ENCODE results near the gene CREBBP. TPM values are rescaled to one million over a fixed set of nuclear protein-coding genes. Genes with fewer than 3 reads are reported as not detected.

CREBBP gene
- total RNA-seq, 1 experiment from 2014 or later: 79.6 TPM

GRCh38 chr16:3822366-3823045 lies 58.0 kb downstream of the CREBBP start:
- intact Hi-C loops (cut with micrococcal nuclease; ENCODE audit: unreplicated experiment): no loop called here
- Histone ChIP-seq H3K36me3 (ENCODE audit: insufficient read depth, low read length, poor library complexity, severe bottlenecking) (no peaks in the 10 kb centered on the region), H3K27ac (ENCODE audit: low read depth, low read length, poor library complexity, severe bottlenecking) (no peak overlapping the region), H3K9me3 (ENCODE audit: low read depth, low read length, poor library complexity, severe bottlenecking) (no peaks in the 10 kb centered on the region), H3K27me3 (replicated peaks; ENCODE audit: insufficient read depth, low read depth, low read length, poor library complexity) (no peaks in the 10 kb centered on the region), H3K4me1 (ENCODE audit: insufficient read depth, low read length, poor library complexity, severe bottlenecking) (peaks cover 18% of the 10 kb centered on the region), H3K4me3 (ENCODE audit: low read depth, low read length, poor library complexity, severe bottlenecking) (no peak overlapping the region)
- BruUV-seq (replicated peaks): no TSS peak
- no peak for DNase-seq (ENCODE audit: low spot score)
- CTCF ChIA-PET: no interaction called here
- TF ChIP-seq EZH2 (IDR thresholded peaks at IDR 0.05; ENCODE audit: borderline replicate concordance, low read depth, low read length, poor library complexity, severe bottlenecking): no peak
- POLR2A ChIA-PET (ENCODE audit: low non-redundant PET): no interaction called here

GRCh38 chr16:3821184-3821583 lies 59.3 kb downstream of the CREBBP start:
- BruUV-seq (replicated peaks): no TSS peak
- Histone ChIP-seq H3K9me3 (ENCODE audit: low read depth, low read length, poor library complexity, severe bottlenecking) (no peaks in the 10 kb centered on the region), H3K27me3 (replicated peaks; ENCODE audit: insufficient read depth, low read depth, low read length, poor library complexity) (no peaks in the 10 kb centered on the region), H3K36me3 (ENCODE audit: insufficient read depth, low read length, poor library complexity, severe bottlenecking) (no peaks in the 10 kb centered on the region), H3K4me1 (ENCODE audit: insufficient read depth, low read length, poor library complexity, severe bottlenecking) (peaks cover 24% of the 10 kb centered on the region), H3K4me3 (ENCODE audit: low read depth, low read length, poor library complexity, severe bottlenecking) (no peak overlapping the region), H3K27ac (ENCODE audit: low read depth, low read length, poor library complexity, severe bottlenecking) (no peak overlapping the region)
- intact Hi-C loops (cut with micrococcal nuclease; ENCODE audit: unreplicated experiment): no loop called here
- ChIA-PET POLR2A (ENCODE audit: low non-redundant PET) (no interaction called here), CTCF (no interaction called here)
- no peak for DNase-seq (ENCODE audit: low spot score)
- TF ChIP-seq CTCF (conservative IDR thresholded peaks at IDR 0.05; ENCODE audit: low read depth, low read length): no peak
- no peak for TF ChIP-seq EZH2 (IDR thresholded peaks at IDR 0.05; ENCODE audit: borderline replicate concordance, low read depth, low read length, poor library complexity, severe bottlenecking)

- Histone ChIP-seq H3K27me3 (replicated peaks; ENCODE audit: insufficient read depth, low read depth, low read length, poor library complexity) (no peaks in the 10 kb centered on the region), H3K9me3 (ENCODE audit: low read depth, low read length, poor library complexity, severe bottlenecking) (no peaks in the 10 kb centered on the region), H3K27ac (ENCODE audit: low read depth, low read length, poor library complexity, severe bottlenecking) (no peak overlapping the region), H3K36me3 (ENCODE audit: insufficient read depth, low read length, poor library complexity, severe bottlenecking) (no peaks in the 10 kb centered on the region), H3K4me3 (ENCODE audit: low read depth, low read length, poor library complexity, severe bottlenecking) (no peak overlapping the region), H3K4me1 (ENCODE audit: insufficient read depth, low read length, poor library complexity, severe bottlenecking) (peaks cover 26% of the 10 kb centered on the region)
- POLR2A ChIA-PET (ENCODE audit: low non-redundant PET): no interaction called here
- intact Hi-C loops (cut with micrococcal nuclease; ENCODE audit: unreplicated experiment): no loop called here
- peak; percentile 80 for DNase-seq (ENCODE audit: low spot score)
- TF ChIP-seq CTCF (conservative IDR thresholded peaks at IDR 0.05; ENCODE audit: low read depth, low read length) (no peak), EZH2 (IDR thresholded peaks at IDR 0.05; ENCODE audit: borderline replicate concordance, low read depth, low read length, poor library complexity, severe bottlenecking) (no peak)
- BruUV-seq (replicated peaks): no TSS peak
- CTCF ChIA-PET: no interaction called here
Measured at GRCh38 chr16:3819746-3820724, 60.5 kb downstream of the CREBBP start.

Data from A673 (cell line).